HepG2 (cell line): ENCODE measurements around the gene SDCCAG8. TPM values are rescaled to one million over a fixed set of nuclear protein-coding genes. Genes with fewer than 3 reads are reported as not detected.

ENCODE experiments used
- BHLHE40 ChIP-seq: IDR thresholded peaks from 2 replicates; pipeline ENCODE4 v1.6.1; 2011; ENCODE audit warnings: low read length, improper control_type of control experiment
- GTF2F1 ChIP-seq: fragments of 150-350 bp; IDR thresholded peaks from 2 replicates; pipeline ENCODE4 v1.6.1; 2014; ENCODE audit warnings: low read length
- HIVEP1 ChIP-seq: sonication (generic); formaldehyde crosslinking; IDR thresholded peaks from 2 replicates; pipeline ENCODE4 v1.4.0; 2020; ENCODE audit warnings: mild to moderate bottlenecking, missing genetic modification reagents
- HMG20A ChIP-seq: IDR thresholded peaks from 2 replicates; pipeline ENCODE4 v1.6.1; 2016; ENCODE audit warnings: borderline replicate concordance
- HNRNPUL1 ChIP-seq: fragments of 200-400 bp; formaldehyde crosslinking; IDR thresholded peaks from 2 replicates; pipeline ENCODE4 v1.6.1; 2017; ENCODE audit warnings: low read depth, mild to moderate bottlenecking, low read length, moderate library complexity
- MXI1 ChIP-seq: IDR thresholded peaks from 3 replicates; pipeline ENCODE4 v1.6.1; 2012; ENCODE audit warnings: low read depth, low read length, inconsistent platforms, borderline replicate concordance
- NFE2 ChIP-seq: sonication (generic); formaldehyde crosslinking; IDR thresholded peaks from 2 replicates; pipeline ENCODE4 v1.4.0; 2020; ENCODE audit warnings: missing genetic modification reagents
- NR2F1 ChIP-seq, 2 experiments: fragments of 450-650 bp in 1 of 2; formaldehyde crosslinking in 1 of 2; IDR thresholded peaks; 2 replicates each; pipeline versions ENCODE4 v1.5.0 to v1.6.1; 2016 to 2020; ENCODE audit warnings: mild to moderate bottlenecking in 1 of 2, missing compliant biosample characterization in 1 of 2, missing genetic modification reagents in 1 of 2, moderate library complexity in 1 of 2
- POLR2A ChIP-seq, 2 experiments: IDR thresholded peaks; 2 replicates each; pipeline ENCODE4 v1.6.1; 2011; ENCODE audit warnings: low read depth in 2 of 2, low read length in 2 of 2, mild to moderate bottlenecking in 1 of 2, moderate library complexity in 1 of 2; ENCODE audit not compliant: insufficient read depth in 1 of 2
- SALL1 ChIP-seq: sonication (generic); formaldehyde crosslinking; IDR thresholded peaks from 2 replicates; pipeline ENCODE4 v1.8.0; 2022; ENCODE audit warnings: mild to moderate bottlenecking, missing genetic modification reagents
- SAP130 ChIP-seq: IDR thresholded peaks from 2 replicates; pipeline ENCODE4 v1.6.1; 2016; ENCODE audit warnings: low read depth
- SMAD3 ChIP-seq: sonication (generic); formaldehyde crosslinking; IDR thresholded peaks from 2 replicates; pipeline ENCODE4 v1.4.0; 2020; ENCODE audit warnings: missing genetic modification reagents
- THAP11 ChIP-seq: IDR thresholded peaks from 2 replicates; pipeline ENCODE4 v1.6.1; 2016; ENCODE audit warnings: missing biosample characterization, missing genetic modification reagents
- TSC22D2 ChIP-seq: sonication (generic); formaldehyde crosslinking; IDR thresholded peaks from 2 replicates; pipeline ENCODE4 v1.5.1; 2020; ENCODE audit warnings: missing genetic modification reagents, mild to moderate bottlenecking, borderline replicate concordance
- YY1 ChIP-seq: IDR thresholded peaks from 2 replicates; pipeline ENCODE4 v1.6.1; 2011; ENCODE audit warnings: low read length, low read depth, moderate library complexity, mild to moderate bottlenecking; ENCODE audit not compliant: insufficient read depth, insufficient replicate concordance
- polyA plus RNA-seq, 8 experiments: library from polyadenylated mRNA; depleted of rRNA in 3 of 8; stranded (reverse) in 7 of 8; unstranded in 1 of 8; fragments of >200 nt; fragmentation: Illumina TruSeq in 4 of 8; extraction: Trizol in 4 of 8; gene quantifications; 2 replicates each; pipeline versions ENCODE4 v1.2.1 to v1.2.3, GENCODE V29; 2011 to 2016; ENCODE audit warnings: low read depth in 4 of 8, missing spikeins in 1 of 8, mixed read lengths in 1 of 8; ENCODE audit not compliant: insufficient read depth in 1 of 8
- total RNA-seq, 5 experiments: library from RNA; depleted of rRNA; stranded (reverse); fragments of >200 nt; fragmentation: Illumina TruSeq; extraction: Trizol; gene quantifications; 2 replicates each; pipeline ENCODE4 v1.2.3, GENCODE V29; 2016; ENCODE audit warnings: low read depth in 1 of 5
- TF ChIP-seq, protein P1 (sequence below): sonication (generic); formaldehyde crosslinking; IDR thresholded peaks from 2 replicates; pipeline ENCODE4 v1.8.1; 2023; ENCODE audit warnings: mild to moderate bottlenecking, inconsistent platforms, moderate library complexity, missing genetic modification reagents, borderline replicate concordance
- TF ChIP-seq, protein P2 (sequence below): sonication (generic); formaldehyde crosslinking; IDR thresholded peaks from 2 replicates; pipeline ENCODE4 v1.4.0; 2020; ENCODE audit warnings: mild to moderate bottlenecking, missing genetic modification reagents
- TF ChIP-seq, protein P3 (sequence below): sonication (generic); formaldehyde crosslinking; IDR thresholded peaks from 2 replicates; pipeline ENCODE4 v1.5.1; 2020; ENCODE audit warnings: mild to moderate bottlenecking, missing genetic modification reagents
- TF ChIP-seq, protein P4 (sequence below): sonication (generic); formaldehyde crosslinking; IDR thresholded peaks from 2 replicates; pipeline ENCODE4 v1.4.0; 2020; ENCODE audit warnings: missing genetic modification reagents, mild to moderate bottlenecking, borderline replicate concordance
- TF ChIP-seq, protein P5 (sequence below), 2 experiments: sonication (generic) in 1 of 2; formaldehyde crosslinking in 1 of 2; IDR thresholded peaks; 2 replicates each; pipeline versions ENCODE4 v1.4.0 to v1.6.1; 2018 to 2020; ENCODE audit warnings: missing genetic modification reagents in 2 of 2, borderline replicate concordance in 1 of 2, low read depth in 1 of 2, mild to moderate bottlenecking in 1 of 2, missing biosample characterization in 1 of 2

SDCCAG8 gene
- total and polyA plus RNA-seq, 2 of the 13 experiments (the other 11 are each of a cell fraction or from before 2014, with no cell fraction given): 9.5 to 13.4 TPM

DNA sequence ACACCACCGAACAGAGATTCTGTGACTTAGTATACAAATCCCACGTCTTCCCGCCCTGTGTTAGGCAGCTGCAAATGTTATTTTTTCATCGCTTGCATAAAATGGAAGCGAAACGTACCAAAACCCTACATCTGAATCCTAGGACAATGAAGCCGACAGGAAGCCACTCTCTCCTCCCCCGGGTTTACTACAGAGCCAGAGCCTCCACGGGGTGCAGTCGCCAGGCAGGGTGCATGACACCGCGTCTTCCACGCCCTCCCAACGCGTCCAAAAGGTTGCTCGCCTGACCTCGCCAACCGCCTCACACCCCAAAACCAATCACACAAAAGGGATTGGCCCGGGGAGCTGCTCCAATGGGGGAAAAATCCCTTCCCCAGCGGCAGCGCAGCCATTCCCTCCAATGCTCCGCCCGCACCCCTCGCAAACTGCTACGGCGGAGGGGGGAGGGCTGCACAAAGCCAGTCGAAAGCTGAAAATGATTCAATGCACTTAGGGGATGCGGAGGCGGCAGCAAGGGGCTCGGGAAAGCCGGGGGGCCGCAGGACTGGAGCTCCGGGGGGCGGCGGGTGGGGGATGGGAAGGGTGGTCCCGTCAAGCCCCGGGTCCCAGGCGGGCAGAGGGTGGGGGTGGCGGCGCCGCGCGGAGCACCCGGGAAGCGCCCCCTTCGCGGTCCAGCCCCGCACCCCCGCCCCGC, 1.5 kb upstream of the SDCCAG8 start (continued):
- TF ChIP-seq MXI1 (no peak), THAP11 (CRISPR knock-in tag) (no peak), HNRNPUL1 (no peak), HIVEP1 (CRISPR knock-in tag) (no peak), NFE2 (CRISPR knock-in tag) (no peak), NR2F1 (CRISPR knock-in tag; IDR thresholded peaks at IDR 0.05) (0 out of 4 replicates have a peak, but pooled peaks of 1 of the 2 experiments have one; percentile 6), SALL1 (CRISPR knock-in tag) (peak; percentile 26; the same call in 1 of the 2 replicates), SAP130 (peak; percentile 61), BHLHE40 (no peak), HMG20A (CRISPR knock-in tag) (no peak), TSC22D2 (CRISPR knock-in tag) (no peak), POLR2A (IDR thresholded peaks at IDR 0.05; ENCODE audit: insufficient read depth in 1 of 2, low read depth in 2 of 2, low read length in 2 of 2) (peak; percentile 37 to 40; a peak in 3 of 4 replicates), SMAD3 (CRISPR knock-in tag) (no peak), YY1 (peak; percentile 8), GTF2F1 (no peak)
- TF ChIP-seq, protein P1, sequence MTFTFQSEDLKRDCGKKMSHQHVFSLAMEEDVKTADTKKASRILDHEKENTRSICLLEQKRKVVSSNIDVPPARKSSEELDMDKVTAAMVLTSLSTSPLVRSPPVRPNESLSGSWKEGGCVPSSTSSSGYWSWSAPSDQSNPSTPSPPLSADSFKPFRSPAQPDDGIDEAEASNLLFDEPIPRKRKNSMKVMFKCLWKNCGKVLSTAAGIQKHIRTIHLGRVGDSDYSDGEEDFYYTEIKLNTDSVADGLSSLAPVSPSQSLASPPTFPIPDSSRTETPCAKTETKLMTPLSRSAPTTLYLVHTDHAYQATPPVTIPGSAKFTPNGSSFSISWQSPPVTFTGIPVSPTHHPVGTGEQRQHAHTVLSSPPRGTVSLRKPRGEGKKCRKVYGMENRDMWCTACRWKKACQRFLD (CRISPR knock-in tag): no peak
- TF ChIP-seq, protein P2, sequence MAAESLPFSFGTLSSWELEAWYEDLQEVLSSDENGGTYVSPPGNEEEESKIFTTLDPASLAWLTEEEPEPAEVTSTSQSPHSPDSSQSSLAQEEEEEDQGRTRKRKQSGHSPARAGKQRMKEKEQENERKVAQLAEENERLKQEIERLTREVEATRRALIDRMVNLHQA (CRISPR knock-in tag): no peak
- TF ChIP-seq, protein P3, sequence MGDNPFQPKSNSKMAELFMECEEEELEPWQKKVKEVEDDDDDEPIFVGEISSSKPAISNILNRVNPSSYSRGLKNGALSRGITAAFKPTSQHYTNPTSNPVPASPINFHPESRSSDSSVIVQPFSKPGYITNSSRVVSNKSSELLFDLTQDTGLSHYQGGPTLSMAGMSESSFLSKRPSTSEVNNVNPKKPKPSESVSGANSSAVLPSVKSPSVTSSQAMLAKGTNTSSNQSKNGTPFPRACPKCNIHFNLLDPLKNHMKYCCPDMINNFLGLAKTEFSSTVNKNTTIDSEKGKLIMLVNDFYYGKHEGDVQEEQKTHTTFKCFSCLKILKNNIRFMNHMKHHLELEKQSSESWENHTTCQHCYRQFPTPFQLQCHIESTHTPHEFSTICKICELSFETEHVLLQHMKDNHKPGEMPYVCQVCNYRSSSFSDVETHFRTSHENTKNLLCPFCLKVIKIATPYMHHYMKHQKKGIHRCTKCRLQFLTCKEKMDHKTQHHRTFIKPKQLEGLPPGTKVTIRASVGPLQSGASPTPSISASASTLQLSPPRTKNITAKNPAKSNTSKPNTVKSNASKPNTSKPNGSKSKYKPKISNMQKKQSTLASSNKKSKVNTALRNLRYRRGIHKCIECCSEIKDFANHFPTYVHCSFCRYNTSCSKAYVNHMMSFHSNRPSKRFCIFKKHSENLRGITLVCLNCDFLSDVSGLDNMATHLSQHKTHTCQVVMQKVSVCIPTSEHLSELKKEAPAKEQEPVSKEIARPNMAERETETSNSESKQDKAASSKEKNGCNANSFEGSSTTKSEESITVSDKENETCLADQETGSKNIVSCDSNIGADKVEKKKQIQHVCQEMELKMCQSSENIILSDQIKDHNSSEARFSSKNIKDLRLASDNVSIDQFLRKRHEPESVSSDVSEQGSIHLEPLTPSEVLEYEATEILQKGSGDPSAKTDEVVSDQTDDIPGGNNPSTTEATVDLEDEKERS: 0 out of 2 replicates have a peak, but pooled peaks have one; percentile 14
- TF ChIP-seq, protein P4, sequence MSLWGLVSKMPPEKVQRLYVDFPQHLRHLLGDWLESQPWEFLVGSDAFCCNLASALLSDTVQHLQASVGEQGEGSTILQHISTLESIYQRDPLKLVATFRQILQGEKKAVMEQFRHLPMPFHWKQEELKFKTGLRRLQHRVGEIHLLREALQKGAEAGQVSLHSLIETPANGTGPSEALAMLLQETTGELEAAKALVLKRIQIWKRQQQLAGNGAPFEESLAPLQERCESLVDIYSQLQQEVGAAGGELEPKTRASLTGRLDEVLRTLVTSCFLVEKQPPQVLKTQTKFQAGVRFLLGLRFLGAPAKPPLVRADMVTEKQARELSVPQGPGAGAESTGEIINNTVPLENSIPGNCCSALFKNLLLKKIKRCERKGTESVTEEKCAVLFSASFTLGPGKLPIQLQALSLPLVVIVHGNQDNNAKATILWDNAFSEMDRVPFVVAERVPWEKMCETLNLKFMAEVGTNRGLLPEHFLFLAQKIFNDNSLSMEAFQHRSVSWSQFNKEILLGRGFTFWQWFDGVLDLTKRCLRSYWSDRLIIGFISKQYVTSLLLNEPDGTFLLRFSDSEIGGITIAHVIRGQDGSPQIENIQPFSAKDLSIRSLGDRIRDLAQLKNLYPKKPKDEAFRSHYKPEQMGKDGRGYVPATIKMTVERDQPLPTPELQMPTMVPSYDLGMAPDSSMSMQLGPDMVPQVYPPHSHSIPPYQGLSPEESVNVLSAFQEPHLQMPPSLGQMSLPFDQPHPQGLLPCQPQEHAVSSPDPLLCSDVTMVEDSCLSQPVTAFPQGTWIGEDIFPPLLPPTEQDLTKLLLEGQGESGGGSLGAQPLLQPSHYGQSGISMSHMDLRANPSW (CRISPR knock-in tag): no peak
- TF ChIP-seq, protein P5, sequence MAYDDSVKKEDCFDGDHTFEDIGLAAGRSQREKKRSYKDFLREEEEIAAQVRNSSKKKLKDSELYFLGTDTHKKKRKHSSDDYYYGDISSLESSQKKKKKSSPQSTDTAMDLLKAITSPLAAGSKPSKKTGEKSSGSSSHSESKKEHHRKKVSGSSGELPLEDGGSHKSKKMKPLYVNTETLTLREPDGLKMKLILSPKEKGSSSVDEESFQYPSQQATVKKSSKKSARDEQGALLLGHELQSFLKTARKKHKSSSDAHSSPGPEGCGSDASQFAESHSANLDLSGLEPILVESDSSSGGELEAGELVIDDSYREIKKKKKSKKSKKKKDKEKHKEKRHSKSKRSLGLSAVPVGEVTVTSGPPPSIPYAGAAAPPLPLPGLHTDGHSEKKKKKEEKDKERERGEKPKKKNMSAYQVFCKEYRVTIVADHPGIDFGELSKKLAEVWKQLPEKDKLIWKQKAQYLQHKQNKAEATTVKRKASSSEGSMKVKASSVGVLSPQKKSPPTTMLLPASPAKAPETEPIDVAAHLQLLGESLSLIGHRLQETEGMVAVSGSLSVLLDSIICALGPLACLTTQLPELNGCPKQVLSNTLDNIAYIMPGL (CRISPR knock-in tag; IDR thresholded peaks at IDR 0.05; ENCODE audit: borderline replicate concordance in 1 of 2, low read depth in 1 of 2): peak in 1 of 2 experiments; percentile 14; a peak in 1 of 4 replicates
